ENCODE results near the gene VIL1. TPM values are rescaled to one million over a fixed set of nuclear protein-coding genes. Genes with fewer than 3 reads are reported as not detected.
A peak's percentile ranks its signal among the peaks of the same experiment; 100 is the strongest.

The VIL1 gene
- total and polyA plus RNA-seq, 9 of the 15 experiments (the other 6 are each of a cell fraction or from before 2014, with no cell fraction given), result 0.51 to 2.7 (median 1.2) TPM

GRCh38 chr2:218399391-218400166 is 19.3 kb upstream of the VIL1 start, which contains the start of gene CTDSP1:
TSS of gene CTDSP1 (plus strand) at chr2:218399868. CDS start at chr2:218400091, 223 bp downstream.
- Histone ChIP-seq H3K79me2 (ENCODE audit: control insufficient read depth, insufficient read depth, low read length) (peaks cover 67% of the 10 kb centered on the region), H2AFZ (ENCODE audit: low read depth, low read length) (0 out of 2 replicates have a peak within 1 kb of the TSS, but pooled peaks have one; percentile 9), H3K27me3 (ENCODE audit: control insufficient read depth in 2 of 2, insufficient read depth in 2 of 2, low read length in 2 of 2) (no peaks in the 10 kb centered on the region), H4K20me1 (replicated peaks; ENCODE audit: control insufficient read depth, insufficient read depth, low read length) (no peaks in the 10 kb centered on the region), H3K27ac (ENCODE audit: extremely low read depth, low read depth, low read length) (peak within 1 kb of the TSS; percentile 99), H3K9ac (ENCODE audit: insufficient read depth in 1 of 2, low read depth in 2 of 2, low read length in 2 of 2) (peak within 1 kb of the TSS; percentile 98 to 100), H3K36me3 (ENCODE audit: control insufficient read depth, insufficient read depth, low read length) (peaks cover 37% of the 10 kb centered on the region; the same call in 2 of the 3 replicates), H3K9me3 (replicated peaks; ENCODE audit: control insufficient read depth, insufficient read depth, low read depth, low read length) (no peaks in the 10 kb centered on the region), H3K4me2 (ENCODE audit: insufficient read depth, low read length) (peak within 1 kb of the TSS; percentile 80), H3K4me3 (peak within 1 kb of the TSS; percentile 57), H3K4me1 (replicated peaks in 1 of 2; ENCODE audit: control insufficient read depth in 2 of 2, insufficient read depth in 2 of 2, low read length in 2 of 2) (peaks cover 14 to 81% of the 10 kb centered on the region in 2 experiments), H3K9me1 (ENCODE audit: control insufficient read depth, insufficient read depth, low read length) (no peaks in the 10 kb centered on the region)
- in situ Hi-C loops (cut with MboI), result loop anchor here (5.0 kb wide), 1 partner anchor 112 kb away; no protein-coding TSS in a partner anchor
- peak; percentile 62 for ATAC-seq
- ChIA-PET POLR2A (interaction anchor here (0.6 to 0.8 kb wide), 2 partner anchors 17 to 130 kb away, joined by 3 to 5 read pairs; partner anchors contain the start of genes AAMP and PNKD), CTCF (ENCODE audit: low intra/inter-chr PET ratio) (interaction anchor here (0.6 to 1.5 kb wide), 2 partner anchors 67 to 99 kb away, joined by 7 read pairs; no protein-coding TSS in a partner anchor)
- no TSS peak for BruUV-seq (replicated peaks)
- peak; percentile 80 for FAIRE-seq
- intact Hi-C loops (cut with micrococcal nuclease), result loop anchor here (2.0 to 10.0 kb wide), 3 partner anchors 107 to 245 kb away; partner anchors contain the start of genes CNOT9, TMBIM1 and USP37
- 1% methylated on average over 11 of the region's 78 CpGs for WGBS (ENCODE audit: insufficient coverage, low coverage, missing lambda C conversion rate)
- peak; percentile 63 to 93 (median 73) for DNase-seq (ENCODE audit: extremely low read depth in 1 of 4, low spot score in 3 of 4)
- TF ChIP-seq, protein P1, sequence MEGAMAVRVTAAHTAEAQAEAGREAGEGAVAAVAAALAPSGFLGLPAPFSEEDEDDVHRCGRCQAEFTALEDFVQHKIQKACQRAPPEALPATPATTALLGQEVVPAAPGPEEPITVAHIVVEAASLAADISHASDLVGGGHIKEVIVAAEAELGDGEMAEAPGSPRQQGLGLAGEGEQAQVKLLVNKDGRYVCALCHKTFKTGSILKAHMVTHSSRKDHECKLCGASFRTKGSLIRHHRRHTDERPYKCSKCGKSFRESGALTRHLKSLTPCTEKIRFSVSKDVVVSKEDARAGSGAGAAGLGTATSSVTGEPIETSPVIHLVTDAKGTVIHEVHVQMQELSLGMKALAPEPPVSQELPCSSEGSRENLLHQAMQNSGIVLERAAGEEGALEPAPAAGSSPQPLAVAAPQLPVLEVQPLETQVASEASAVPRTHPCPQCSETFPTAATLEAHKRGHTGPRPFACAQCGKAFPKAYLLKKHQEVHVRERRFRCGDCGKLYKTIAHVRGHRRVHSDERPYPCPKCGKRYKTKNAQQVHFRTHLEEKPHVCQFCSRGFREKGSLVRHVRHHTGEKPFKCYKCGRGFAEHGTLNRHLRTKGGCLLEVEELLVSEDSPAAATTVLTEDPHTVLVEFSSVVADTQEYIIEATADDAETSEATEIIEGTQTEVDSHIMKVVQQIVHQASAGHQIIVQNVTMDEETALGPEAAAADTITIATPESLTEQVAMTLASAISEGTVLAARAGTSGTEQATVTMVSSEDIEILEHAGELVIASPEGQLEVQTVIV (CRISPR knock-in tag; IDR thresholded peaks at IDR 0.05; ENCODE audit: borderline replicate concordance), result no peak
- TF ChIP-seq ZNF174 (CRISPR knock-in tag; IDR thresholded peaks at IDR 0.05) (no peak), POLR2A (conservative IDR thresholded peaks at IDR 0.05) (no peak), HOMEZ (CRISPR knock-in tag; IDR thresholded peaks at IDR 0.05) (no peak), POLR3G (IDR thresholded peaks at IDR 0.05; ENCODE audit: extremely low read depth, insufficient read length, insufficient replicate concordance) (no peak), CSDE1 (IDR thresholded peaks at IDR 0.05) (no peak), SP1 (CRISPR knock-in tag; IDR thresholded peaks at IDR 0.05) (peak; percentile 34; the same call in 1 of the 2 replicates), GATAD2A (IDR thresholded peaks at IDR 0.05) (no peak), HMG20B (CRISPR knock-in tag; IDR thresholded peaks at IDR 0.05) (no peak), ZZZ3 (IDR thresholded peaks at IDR 0.05) (no peak), CTBP1 (IDR thresholded peaks at IDR 0.05; ENCODE audit: borderline replicate concordance) (peak; percentile 94), ZNF431 (CRISPR knock-in tag; IDR thresholded peaks at IDR 0.05) (no peak), EGR1 (conservative IDR thresholded peaks at IDR 0.05) (peak; percentile 30; the same call in 1 of the 2 replicates)
- TF ChIP-seq, protein P2, sequence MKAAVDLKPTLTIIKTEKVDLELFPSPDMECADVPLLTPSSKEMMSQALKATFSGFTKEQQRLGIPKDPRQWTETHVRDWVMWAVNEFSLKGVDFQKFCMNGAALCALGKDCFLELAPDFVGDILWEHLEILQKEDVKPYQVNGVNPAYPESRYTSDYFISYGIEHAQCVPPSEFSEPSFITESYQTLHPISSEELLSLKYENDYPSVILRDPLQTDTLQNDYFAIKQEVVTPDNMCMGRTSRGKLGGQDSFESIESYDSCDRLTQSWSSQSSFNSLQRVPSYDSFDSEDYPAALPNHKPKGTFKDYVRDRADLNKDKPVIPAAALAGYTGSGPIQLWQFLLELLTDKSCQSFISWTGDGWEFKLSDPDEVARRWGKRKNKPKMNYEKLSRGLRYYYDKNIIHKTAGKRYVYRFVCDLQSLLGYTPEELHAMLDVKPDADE (conservative IDR thresholded peaks at IDR 0.05; ENCODE audit: control insufficient read depth, low read depth, low read length), result no peak

All from K562 (cell line).